Posterior vena cava (tissue), 2 donors: ENCODE results near the gene XXYLT1. TPM values are rescaled to one million over a fixed set of nuclear protein-coding genes. Genes with fewer than 3 reads are reported as not detected.

ENCODE experiments used
- DNase-seq: peaks from one replicate; pipeline ENCODE4 v3.0.0-alpha.2; 2020; ENCODE audit warnings: low spot score
- intact Hi-C, 2 donors: fragments of 100-400 bp; cut with DNase I; formaldehyde crosslinking; loops; one replicate each; pipeline versions ENCODE4 v1.14.1 to v1.14.2; 2022 to 2023
- total RNA-seq, 2 donors: library from RNA; stranded (reverse); fragmentation: NEBNext Ultra II Directional; extraction: Animal tissue kit (Norgen Biotek cat#: 25700); gene quantifications; one replicate each; pipeline ENCODE4 v1.2.1, GENCODE V29; 2021
- donor health status: DM: yes; HTN: yes; CAD: no.
- donor health status: DM: yes; HTN: yes; CAD: no.

Gene XXYLT1
- total RNA-seq, 2 donors from 2014 or later, result 11.3 to 15.7 TPM

GRCh38 chr3:195269375-195270078 is 1.4 kb downstream of the XXYLT1 start:
- DNase-seq, result no peak
- intact Hi-C loops, result loop anchor here (2.0 to 10.0 kb wide), 3 partner anchors 245 to 332 kb away; no protein-coding TSS in a partner anchor

- intact Hi-C loops, result no loop called here
- no peak for DNase-seq
Observed at GRCh38 chr3:195268576-195269309, 2.2 kb downstream of the XXYLT1 start.

GRCh38 chr3:195267096-195267495 is 3.9 kb downstream of the XXYLT1 start:
- intact Hi-C loops, result no loop called here
- no peak for DNase-seq

GRCh38 chr3:195266428-195266827 is 4.5 kb downstream of the XXYLT1 start:
- DNase-seq, result no peak
- intact Hi-C loops, result no loop called here

GRCh38 chr3:195265363-195265976 is 5.5 kb downstream of the XXYLT1 start:
- DNase-seq, result no peak
- intact Hi-C loops, result no loop called here

GRCh38 chr3:195263925-195264600 is 6.9 kb downstream of the XXYLT1 start:
- no peak for DNase-seq
- intact Hi-C loops, result loop anchor here in 1 of 2 donors (2.0 kb wide), 1 partner anchor 583 kb away; no protein-coding TSS in a partner anchor

- no peak for DNase-seq
- intact Hi-C loops, result loop anchor here in 1 of 2 donors (2.0 kb wide), 1 partner anchor 583 kb away; no protein-coding TSS in a partner anchor
Observed at GRCh38 chr3:195263193-195263924, 7.6 kb downstream of the XXYLT1 start.

GRCh38 chr3:195261925-195262324 is 9.0 kb downstream of the XXYLT1 start:
- no peak for DNase-seq
- intact Hi-C loops, result loop anchor here in 1 of 2 donors (2.0 kb wide), 1 partner anchor 581 kb away; no protein-coding TSS in a partner anchor

GRCh38 chr3:195260280-195260905 is 10.6 kb downstream of the XXYLT1 start:
- intact Hi-C loops, result no loop called here
- peak; percentile 84 for DNase-seq

- intact Hi-C loops, result loop anchor here (1.0 to 10.0 kb wide), 2 partner anchors 125 to 572 kb away; no protein-coding TSS in a partner anchor
- peak; percentile 97 for DNase-seq
Observed at GRCh38 chr3:195259475-195260279, 11.3 kb downstream of the XXYLT1 start.

GRCh38 chr3:195259154-195259474 is 11.8 kb downstream of the XXYLT1 start:
- intact Hi-C loops, result loop anchor here (1.0 to 10.0 kb wide), 2 partner anchors 124 to 572 kb away; no protein-coding TSS in a partner anchor
- peak; percentile 80 for DNase-seq

GRCh38 chr3:195258449-195259153 is 12.4 kb downstream of the XXYLT1 start:
- intact Hi-C loops, result loop anchor here (1.0 to 10.0 kb wide), 2 partner anchors 124 to 571 kb away; no protein-coding TSS in a partner anchor
- DNase-seq, result no peak

GRCh38 chr3:195257454-195258448 is 13.2 kb downstream of the XXYLT1 start:
- peak; percentile 81 for DNase-seq
- intact Hi-C loops, result loop anchor here in 1 of 2 donors (10.0 kb wide), 1 partner anchor 123 kb away; no protein-coding TSS in a partner anchor

- peak; percentile 75 for DNase-seq
- intact Hi-C loops, result loop anchor here in 1 of 2 donors (10.0 kb wide), 1 partner anchor 122 kb away; no protein-coding TSS in a partner anchor
Observed at GRCh38 chr3:195256639-195257453, 14.1 kb downstream of the XXYLT1 start.
